Measurements from ENCODE around the gene FBRS. TPM values are rescaled to one million over a fixed set of nuclear protein-coding genes. Genes with fewer than 3 reads are reported as not detected.

Gene FBRS
- total and polyA plus RNA-seq, 2 experiments from 2014 or later, result 22.1 to 22.9 TPM

- no peaks in the 10 kb centered on the region for H3K9me3 ChIP-seq (ENCODE audit: low read depth)
- H3K4me1 ChIP-seq (ENCODE audit: insufficient read depth), result no peaks in the 10 kb centered on the region
- TF ChIP-seq, protein P1, sequence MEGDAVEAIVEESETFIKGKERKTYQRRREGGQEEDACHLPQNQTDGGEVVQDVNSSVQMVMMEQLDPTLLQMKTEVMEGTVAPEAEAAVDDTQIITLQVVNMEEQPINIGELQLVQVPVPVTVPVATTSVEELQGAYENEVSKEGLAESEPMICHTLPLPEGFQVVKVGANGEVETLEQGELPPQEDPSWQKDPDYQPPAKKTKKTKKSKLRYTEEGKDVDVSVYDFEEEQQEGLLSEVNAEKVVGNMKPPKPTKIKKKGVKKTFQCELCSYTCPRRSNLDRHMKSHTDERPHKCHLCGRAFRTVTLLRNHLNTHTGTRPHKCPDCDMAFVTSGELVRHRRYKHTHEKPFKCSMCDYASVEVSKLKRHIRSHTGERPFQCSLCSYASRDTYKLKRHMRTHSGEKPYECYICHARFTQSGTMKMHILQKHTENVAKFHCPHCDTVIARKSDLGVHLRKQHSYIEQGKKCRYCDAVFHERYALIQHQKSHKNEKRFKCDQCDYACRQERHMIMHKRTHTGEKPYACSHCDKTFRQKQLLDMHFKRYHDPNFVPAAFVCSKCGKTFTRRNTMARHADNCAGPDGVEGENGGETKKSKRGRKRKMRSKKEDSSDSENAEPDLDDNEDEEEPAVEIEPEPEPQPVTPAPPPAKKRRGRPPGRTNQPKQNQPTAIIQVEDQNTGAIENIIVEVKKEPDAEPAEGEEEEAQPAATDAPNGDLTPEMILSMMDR (IDR thresholded peaks at IDR 0.05; ENCODE audit: poor library complexity), result no peak
- TF ChIP-seq EZH2phosphoT487 (IDR thresholded peaks at IDR 0.05; ENCODE audit: low read depth, severe bottlenecking, unreplicated experiment), result no peak
- no peak for TF ChIP-seq EZH2 (IDR thresholded peaks at IDR 0.05; ENCODE audit: borderline replicate concordance)
- H3K27me3 ChIP-seq, result no peaks in the 10 kb centered on the region
- no peaks in the 10 kb centered on the region for H3K79me2 ChIP-seq
- no peak overlapping the region for H3K4me2 ChIP-seq
- H4K20me1 ChIP-seq (ENCODE audit: insufficient read depth, poor library complexity, severe bottlenecking), result no peaks in the 10 kb centered on the region
- no peak overlapping the region for H3K27ac ChIP-seq
- no peak for DNase-seq (ENCODE audit: low spot score)
- H3K36me3 ChIP-seq (replicated peaks; ENCODE audit: insufficient read depth, low read depth), result no peaks in the 10 kb centered on the region
- H2AFZ ChIP-seq, result no peak overlapping the region
- no peak overlapping the region for H3K4me3 ChIP-seq
- no peaks in the 10 kb centered on the region for H3K9me2 ChIP-seq (replicated peaks; ENCODE audit: insufficient read depth)
- WGBS (ENCODE audit: low lambda C conversion rate, missing lambda C conversion rate), result 94% methylated on average over 3 of the region's 3 CpGs
These were observed 22.1 kb downstream of the FBRS start for GRCh38 chr16:30680326-30680725.

DNA sequence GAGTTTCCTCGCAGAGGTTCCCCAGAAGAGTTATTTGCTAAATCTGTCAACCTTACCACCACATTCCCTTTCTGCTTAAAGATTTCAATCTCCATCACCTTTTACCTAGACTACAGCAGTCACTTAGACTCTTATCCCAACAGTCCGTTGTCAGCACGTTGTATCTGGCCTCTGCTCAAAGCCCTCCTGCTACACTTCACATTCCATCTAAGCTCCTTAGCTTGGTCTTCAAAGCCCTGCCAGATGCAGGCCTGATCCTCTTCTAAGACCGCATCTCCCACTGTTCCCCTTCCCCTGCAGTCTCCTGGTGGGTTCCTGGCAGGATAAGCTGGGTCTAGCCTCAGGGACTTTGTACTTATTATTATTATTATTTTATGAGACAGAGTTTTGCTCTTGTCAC is 30.5 kb downstream of the FBRS start:
- Histone ChIP-seq H3K9me2 (replicated peaks; ENCODE audit: insufficient read depth) (no peaks in the 10 kb centered on the region), H3K4me2 (no peak overlapping the region), H3K27ac (no peak overlapping the region), H4K20me1 (ENCODE audit: insufficient read depth, poor library complexity, severe bottlenecking) (no peaks in the 10 kb centered on the region), H3K27me3 (no peaks in the 10 kb centered on the region), H3K4me3 (no peak overlapping the region), H3K9me3 (ENCODE audit: low read depth) (no peaks in the 10 kb centered on the region), H3K79me2 (no peaks in the 10 kb centered on the region), H3K4me1 (ENCODE audit: insufficient read depth) (no peaks in the 10 kb centered on the region), H2AFZ (no peak overlapping the region), H3K36me3 (replicated peaks; ENCODE audit: insufficient read depth, low read depth) (no peaks in the 10 kb centered on the region)
- 58% methylated on average over 4 of the region's 4 CpGs for WGBS (ENCODE audit: low lambda C conversion rate, missing lambda C conversion rate)
- TF ChIP-seq, protein P1 (IDR thresholded peaks at IDR 0.05; ENCODE audit: poor library complexity), result no peak
- TF ChIP-seq EZH2phosphoT487 (IDR thresholded peaks at IDR 0.05; ENCODE audit: low read depth, severe bottlenecking, unreplicated experiment) (no peak), EZH2 (IDR thresholded peaks at IDR 0.05; ENCODE audit: borderline replicate concordance) (no peak)
- no peak for DNase-seq (ENCODE audit: low spot score)

DNA sequence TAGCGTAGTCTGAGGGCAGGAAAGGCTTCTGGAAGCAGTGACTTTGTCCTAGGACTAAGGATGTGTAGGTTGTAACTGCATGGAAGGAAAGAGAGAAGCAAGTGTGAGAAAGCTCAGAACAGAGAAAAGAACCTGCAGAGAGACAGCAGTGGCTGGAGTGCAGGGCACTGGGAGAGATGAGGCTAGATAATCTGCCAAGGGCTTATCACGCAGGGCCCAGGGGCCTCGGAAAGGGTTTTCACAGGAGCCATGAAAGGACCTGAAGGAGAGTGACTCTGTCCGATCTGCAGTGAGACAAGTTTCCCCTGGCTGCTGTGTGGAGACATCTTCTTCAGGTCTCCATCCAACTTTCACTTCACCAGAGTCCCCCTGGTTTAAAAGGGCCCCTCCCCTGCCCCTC is 33.7 kb downstream of the FBRS start:
- no peak for TF ChIP-seq EZH2phosphoT487 (IDR thresholded peaks at IDR 0.05; ENCODE audit: low read depth, severe bottlenecking, unreplicated experiment)
- TF ChIP-seq, protein P1 (IDR thresholded peaks at IDR 0.05; ENCODE audit: poor library complexity), result no peak
- Histone ChIP-seq H3K4me3 (no peak overlapping the region), H3K4me2 (no peak overlapping the region)

More for the DNA sequence above, 33.7 kb downstream of the FBRS start:
- peaks cover 2% of the 10 kb centered on the region for H3K4me1 ChIP-seq (ENCODE audit: insufficient read depth)
- 40% methylated on average over 4 of the region's 4 CpGs for WGBS (ENCODE audit: low lambda C conversion rate, missing lambda C conversion rate)
- H3K27ac ChIP-seq, result no peak overlapping the region
- DNase-seq (ENCODE audit: low spot score), result no peak
- H3K27me3 ChIP-seq, result no peaks in the 10 kb centered on the region
- peaks cover 1% of the 10 kb centered on the region for H3K79me2 ChIP-seq
- H4K20me1 ChIP-seq (ENCODE audit: insufficient read depth, poor library complexity, severe bottlenecking), result no peaks in the 10 kb centered on the region
- no peaks in the 10 kb centered on the region for H3K36me3 ChIP-seq (replicated peaks; ENCODE audit: insufficient read depth, low read depth)
- H3K9me3 ChIP-seq (ENCODE audit: low read depth), result no peaks in the 10 kb centered on the region
- H2AFZ ChIP-seq, result no peak overlapping the region
- no peaks in the 10 kb centered on the region for H3K9me2 ChIP-seq (replicated peaks; ENCODE audit: insufficient read depth)
